ENCODE data around the gene ATXN2L.
A peak's percentile ranks its signal among the peaks of the same experiment; 100 is the strongest.

ATXN2L gene

GRCh38 chr16:28834349-28834748 lies 11.6 kb downstream of the ATXN2L start:
- ATAC-seq, result no peak
- Mint-ChIP-seq H3K4me1 (peaks cover 69% of the 10 kb centered on the region), H3K9me3 (peaks cover 0 to 7% of the 10 kb centered on the region in 2 donors), H3K4me3 (no peak overlapping the region), H3K27me3 (no peaks in the 10 kb centered on the region), H3K27ac (peak overlapping the region in 1 of 2 donors; percentile 48)
- no peak for DNase-seq

DNA sequence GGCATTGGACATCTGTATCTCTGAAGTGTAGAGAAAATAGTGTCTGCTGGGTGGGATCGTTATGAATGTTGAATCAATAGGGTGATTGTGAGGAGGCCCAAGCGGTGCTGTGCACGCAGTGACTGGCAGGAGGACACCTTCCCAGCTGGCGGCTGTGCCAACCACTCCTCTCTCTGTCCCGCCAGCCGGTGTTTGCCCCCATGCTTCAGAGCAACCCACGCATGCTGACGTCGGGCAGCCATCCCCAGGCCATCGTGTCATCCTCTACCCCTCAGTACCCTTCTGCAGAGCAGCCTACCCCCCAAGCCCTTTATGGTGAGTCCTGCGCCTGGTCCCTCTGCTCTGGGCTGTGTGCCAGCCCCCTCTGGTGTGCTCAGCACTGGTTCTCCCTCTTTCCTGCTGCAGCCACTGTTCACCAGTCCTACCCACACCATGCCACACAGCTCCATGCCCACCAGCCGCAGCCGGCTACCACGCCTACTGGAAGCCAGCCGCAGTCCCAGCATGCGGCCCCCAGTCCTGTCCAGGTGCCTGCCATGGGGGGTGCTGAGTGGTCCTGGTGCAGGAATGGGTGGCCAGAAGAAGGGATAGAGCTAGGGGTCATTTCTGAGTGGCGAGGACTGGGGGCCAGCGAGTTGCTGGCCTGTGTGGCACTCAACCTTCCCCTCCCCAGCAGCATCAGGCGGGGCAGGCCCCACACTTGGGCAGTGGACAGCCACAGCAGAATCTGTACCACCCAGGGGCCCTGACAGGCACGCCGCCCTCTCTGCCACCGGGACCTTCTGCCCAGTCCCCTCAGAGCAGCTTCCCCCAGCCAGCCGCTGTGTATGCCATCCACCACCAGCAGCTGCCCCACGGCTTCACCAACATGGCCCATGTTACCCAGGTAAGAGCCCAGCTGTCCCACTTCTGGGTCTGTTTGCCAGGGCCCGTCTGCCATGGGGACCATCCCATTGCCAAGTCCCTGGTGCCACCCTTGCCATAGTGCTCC lies 12.4 kb downstream of the ATXN2L start:
- H3K27ac Mint-ChIP-seq, result peak overlapping the region; percentile 66 to 68
- DNase-seq, result no peak
- H3K4me3 Mint-ChIP-seq, result peak overlapping the region in 1 of 2 donors; percentile 24
- peak; percentile 16 for ATAC-seq
- peaks cover 63% of the 10 kb centered on the region for H3K4me1 Mint-ChIP-seq
- no peaks in the 10 kb centered on the region for H3K27me3 Mint-ChIP-seq
- peaks cover 0 to 7% of the 10 kb centered on the region in 2 donors for H3K9me3 Mint-ChIP-seq

GRCh38 chr16:28835864-28836760 lies 13.3 kb downstream of the ATXN2L start:
- H3K27me3 Mint-ChIP-seq, result no peaks in the 10 kb centered on the region
- peak overlapping the region in 1 of 2 donors; percentile 10 for H3K4me3 Mint-ChIP-seq
- DNase-seq, result no peak
- peak overlapping the region in 1 of 2 donors; percentile 68 for H3K27ac Mint-ChIP-seq
- ATAC-seq, result peak; percentile 41
- H3K9me3 Mint-ChIP-seq, result peaks cover 0 to 7% of the 10 kb centered on the region in 2 donors
- H3K4me1 Mint-ChIP-seq, result peaks cover 56% of the 10 kb centered on the region

- Mint-ChIP-seq H3K4me3 (peak overlapping the region in 1 of 2 donors; percentile 10), H3K4me1 (peaks cover 56% of the 10 kb centered on the region), H3K27me3 (no peaks in the 10 kb centered on the region), H3K9me3 (peaks cover 0 to 7% of the 10 kb centered on the region in 2 donors), H3K27ac (peak overlapping the region in 1 of 2 donors; percentile 45)
- ATAC-seq, result no peak
- no peak for DNase-seq
Observed at GRCh38 chr16:28836761-28837064, 13.9 kb downstream of the ATXN2L start.

DNA sequence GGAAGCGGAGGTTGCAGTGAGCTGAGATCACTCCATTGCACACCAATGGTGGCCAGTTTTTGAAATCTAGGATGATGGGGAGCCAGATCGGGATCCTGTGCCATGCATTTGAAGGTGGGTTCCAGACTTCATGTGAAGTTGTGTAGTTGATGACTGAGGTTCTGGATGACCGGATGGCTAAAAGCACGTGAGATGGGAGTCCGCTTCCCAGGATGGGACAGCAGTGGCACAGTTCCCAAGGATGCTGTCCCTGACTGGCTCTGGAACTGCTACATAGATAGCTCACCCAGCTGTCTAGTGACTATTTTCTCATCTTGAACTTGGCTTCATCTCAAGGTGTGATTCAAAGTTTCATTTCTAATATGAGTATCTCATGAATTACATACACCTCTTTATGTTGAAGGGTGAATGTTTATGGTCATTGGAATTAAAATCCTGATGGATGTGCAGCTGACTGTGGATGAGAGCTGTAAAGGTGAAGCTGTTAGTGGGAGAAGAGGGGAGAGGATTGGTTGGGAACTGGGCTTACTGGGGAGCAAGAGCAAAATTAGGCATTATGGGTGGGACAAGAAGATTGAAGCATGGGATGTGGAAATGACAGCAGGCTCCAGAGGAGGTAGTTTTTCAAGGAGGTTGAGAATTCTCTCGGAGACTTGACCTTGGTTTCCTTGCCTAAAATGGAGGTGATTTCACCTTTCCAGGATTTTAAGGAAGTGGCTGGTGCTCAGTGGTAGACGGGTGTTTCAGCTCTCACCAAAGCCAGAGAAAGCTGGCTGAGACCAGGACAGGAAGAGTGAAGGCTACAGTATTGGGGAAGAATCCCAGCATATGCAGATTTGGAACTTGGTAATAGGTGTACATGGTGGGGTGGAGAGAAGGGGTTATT lies 15.1 kb downstream of the ATXN2L start:
- H3K4me3 Mint-ChIP-seq, result no peak overlapping the region
- peak; percentile 31 for ATAC-seq
- peak overlapping the region; percentile 64 to 95 for H3K27ac Mint-ChIP-seq
- peaks cover 50% of the 10 kb centered on the region for H3K4me1 Mint-ChIP-seq
- no peaks in the 10 kb centered on the region for H3K27me3 Mint-ChIP-seq
- peaks cover 0 to 7% of the 10 kb centered on the region in 2 donors for H3K9me3 Mint-ChIP-seq
- DNase-seq, result no peak

DNA sequence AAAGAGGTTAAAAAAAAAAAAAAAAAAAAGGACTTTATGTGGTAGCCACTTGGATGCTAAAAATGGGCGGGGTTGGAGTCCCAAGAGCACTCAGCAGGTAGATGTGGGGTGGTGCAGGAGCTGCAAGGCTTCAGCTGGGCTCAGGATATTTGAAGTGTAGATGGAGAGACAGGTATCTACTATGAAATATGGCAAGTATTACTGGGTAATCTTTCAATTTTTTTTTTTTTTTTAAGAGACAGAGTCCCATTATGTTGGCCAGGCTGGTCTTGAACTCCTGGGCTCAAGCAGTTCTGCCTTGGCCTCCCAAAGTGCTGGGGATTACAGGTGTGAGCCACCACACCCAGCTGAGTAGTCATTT lies 15.7 kb downstream of the ATXN2L start:
- DNase-seq (no peak), ATAC-seq (peak; percentile 19)
- Mint-ChIP-seq H3K27me3 (no peaks in the 10 kb centered on the region), H3K4me1 (peaks cover 50% of the 10 kb centered on the region), H3K9me3 (peaks cover 0 to 7% of the 10 kb centered on the region in 2 donors), H3K27ac (peak overlapping the region; percentile 14 to 95), H3K4me3 (no peak overlapping the region)

DNA sequence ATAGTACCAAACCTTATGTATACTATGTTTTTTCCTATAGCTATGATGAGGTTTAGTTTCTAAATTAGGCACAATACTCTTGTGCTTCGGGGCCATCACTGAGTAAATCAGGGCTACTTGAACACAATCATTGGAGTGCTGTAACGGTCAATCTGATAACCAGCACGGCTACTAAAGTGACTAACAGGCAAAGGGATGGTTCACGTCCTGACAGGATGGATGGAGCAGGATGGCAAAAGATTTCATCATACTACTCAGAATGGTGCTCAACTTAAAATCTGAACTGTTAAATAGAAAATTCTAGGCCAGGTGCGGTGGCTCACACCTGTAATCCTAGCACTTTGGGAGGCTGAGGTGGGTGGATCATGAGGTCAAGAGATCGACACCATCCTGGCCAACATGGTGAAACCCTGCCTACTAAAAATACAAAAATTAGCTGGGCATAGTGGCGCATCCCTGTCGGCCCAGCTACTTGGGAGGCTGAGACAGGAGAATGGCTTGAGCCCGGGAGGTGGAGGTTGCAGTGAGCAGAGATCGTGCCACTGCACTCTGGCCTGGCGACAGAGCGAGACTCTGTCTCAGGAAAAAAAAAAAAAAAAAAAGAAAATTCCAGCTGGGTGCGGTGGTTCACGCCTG lies 16.3 kb downstream of the ATXN2L start:
- no peak for DNase-seq
- Mint-ChIP-seq H3K27me3 (no peaks in the 10 kb centered on the region), H3K4me1 (peaks cover 52% of the 10 kb centered on the region), H3K4me3 (no peak overlapping the region), H3K9me3 (peaks cover 0 to 7% of the 10 kb centered on the region in 2 donors), H3K27ac (peak overlapping the region; percentile 73 to 95)
- no peak for ATAC-seq

- Mint-ChIP-seq H3K27me3 (no peaks in the 10 kb centered on the region), H3K27ac (no peak overlapping the region), H3K4me1 (peaks cover 52% of the 10 kb centered on the region), H3K4me3 (no peak overlapping the region), H3K9me3 (peaks cover 0 to 7% of the 10 kb centered on the region in 2 donors)
- DNase-seq (no peak), ATAC-seq (no peak)
Observed at GRCh38 chr16:28839899-28840298, 17.1 kb downstream of the ATXN2L start.

DNA sequence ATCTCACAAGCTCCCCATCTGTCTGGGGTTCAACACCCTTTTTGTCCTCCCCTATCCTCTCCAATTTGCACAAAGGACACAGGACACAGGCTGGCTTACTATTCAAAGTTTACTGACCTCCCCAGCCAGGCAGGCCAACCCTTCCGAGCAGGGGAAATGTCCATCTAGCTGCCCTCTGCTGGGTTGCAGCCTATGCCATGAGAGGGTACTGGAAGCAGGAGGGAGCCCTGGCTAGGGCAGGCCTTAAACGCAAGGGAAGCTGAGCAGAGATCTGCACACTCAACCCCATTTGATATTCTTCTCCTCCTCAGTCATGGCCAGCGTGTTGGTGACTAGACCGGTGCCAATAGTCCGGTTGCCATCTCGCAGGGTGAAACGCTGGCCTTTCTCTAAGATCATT lies 19.9 kb downstream of the ATXN2L start:
- Mint-ChIP-seq H3K27ac (peak overlapping the region; percentile 54 to 94), H3K4me3 (no peak overlapping the region), H3K9me3 (peaks cover 0 to 7% of the 10 kb centered on the region in 2 donors), H3K27me3 (no peaks in the 10 kb centered on the region), H3K4me1 (peaks cover 52% of the 10 kb centered on the region)
- DNase-seq (no peak), ATAC-seq (no peak)

DNA sequence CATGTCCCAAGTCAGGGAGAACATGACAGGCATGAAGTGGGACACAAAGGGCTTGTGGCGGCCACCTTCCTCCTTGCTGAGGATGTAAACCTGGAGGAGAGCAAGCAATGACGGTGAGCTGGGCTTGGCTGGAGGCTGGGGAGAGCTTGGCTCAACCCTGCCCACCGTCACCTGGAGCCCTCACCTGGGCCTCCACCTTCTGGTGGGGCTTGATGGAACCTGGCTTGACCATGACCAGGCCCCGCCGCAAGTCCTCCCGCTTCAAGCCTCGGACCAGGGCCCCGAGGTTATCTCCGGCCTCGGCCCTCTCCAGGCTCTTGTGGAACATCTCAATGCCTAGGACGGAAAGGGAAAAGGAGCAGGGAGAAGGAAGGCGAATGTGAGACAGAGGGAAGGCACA lies 21.0 kb downstream of the ATXN2L start:
- peak overlapping the region in 1 of 2 donors; percentile 98 for H3K4me3 Mint-ChIP-seq
- no peaks in the 10 kb centered on the region for H3K27me3 Mint-ChIP-seq
- DNase-seq (no peak), ATAC-seq (no peak)
- H3K4me1 Mint-ChIP-seq, result peaks cover 46% of the 10 kb centered on the region
- H3K9me3 Mint-ChIP-seq, result no peaks in the 10 kb centered on the region
- no peak overlapping the region for H3K27ac Mint-ChIP-seq

GRCh38 chr16:28844226-28844885 lies 21.6 kb downstream of the ATXN2L start:
- Mint-ChIP-seq H3K27me3 (no peaks in the 10 kb centered on the region), H3K9me3 (no peaks in the 10 kb centered on the region), H3K27ac (peak overlapping the region in 1 of 2 donors; percentile 42), H3K4me3 (peak overlapping the region; percentile 95 to 98), H3K4me1 (peaks cover 46% of the 10 kb centered on the region)
- DNase-seq (no peak), ATAC-seq (no peak)

DNA sequence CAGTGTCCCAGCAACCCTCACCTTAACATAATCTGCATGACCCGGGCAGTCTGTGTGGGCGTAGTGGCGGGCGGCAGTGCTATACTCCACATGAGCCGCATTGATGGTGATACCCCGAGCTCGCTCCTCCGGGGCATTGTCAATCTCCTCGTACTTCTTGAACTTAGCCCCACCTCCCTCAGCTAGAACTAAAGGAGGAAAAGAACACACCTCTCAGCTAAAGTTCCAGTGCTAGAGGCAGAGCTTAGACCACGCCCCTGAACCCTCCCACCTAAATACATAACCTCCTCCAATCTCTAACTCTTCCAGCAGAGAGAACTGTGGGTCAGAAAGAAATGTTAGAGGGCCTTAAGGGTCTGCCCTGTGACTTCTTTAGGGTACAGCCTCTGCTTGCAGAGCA lies 22.5 kb downstream of the ATXN2L start:
- Mint-ChIP-seq H3K27me3 (no peaks in the 10 kb centered on the region), H3K27ac (peak overlapping the region; percentile 98 to 99), H3K4me3 (peak overlapping the region; percentile 95 to 98), H3K9me3 (no peaks in the 10 kb centered on the region), H3K4me1 (peaks cover 46% of the 10 kb centered on the region)
- ATAC-seq, result no peak
- no peak for DNase-seq

GRCh38 chr16:28845761-28846079 lies 22.9 kb downstream of the ATXN2L start:
- DNase-seq, result no peak
- Mint-ChIP-seq H3K9me3 (no peaks in the 10 kb centered on the region), H3K4me3 (peak overlapping the region; percentile 95 to 98), H3K4me1 (peaks cover 46% of the 10 kb centered on the region), H3K27ac (peak overlapping the region; percentile 98 to 99), H3K27me3 (no peaks in the 10 kb centered on the region)
- ATAC-seq, result peak; percentile 1
